Breast epithelium (tissue), 3 donors: Measurements from ENCODE around the gene KBTBD13.

ENCODE experiments used
- POLR2A ChIP-seq: fragments of 450-650 bp; IDR thresholded peaks from one replicate; pipeline ENCODE4 v1.6.1; 2016; ENCODE audit warnings: antibody characterized with exemption, mild to moderate bottlenecking, moderate library complexity
- TF ChIP-seq, protein P1 (sequence below), 3 donors: fragments of 450-650 bp; IDR thresholded peaks; one replicate each; pipeline ENCODE4 v1.5.1; 2016 to 2017; ENCODE audit warnings: antibody characterized with exemption in 3 of 3, mild to moderate bottlenecking in 3 of 3, moderate library complexity in 3 of 3

GRCh38 chr15:65106011-65106590 lies 29.6 kb downstream of the KBTBD13 start:
- TF ChIP-seq POLR2A, result no peak
- TF ChIP-seq, protein P1, sequence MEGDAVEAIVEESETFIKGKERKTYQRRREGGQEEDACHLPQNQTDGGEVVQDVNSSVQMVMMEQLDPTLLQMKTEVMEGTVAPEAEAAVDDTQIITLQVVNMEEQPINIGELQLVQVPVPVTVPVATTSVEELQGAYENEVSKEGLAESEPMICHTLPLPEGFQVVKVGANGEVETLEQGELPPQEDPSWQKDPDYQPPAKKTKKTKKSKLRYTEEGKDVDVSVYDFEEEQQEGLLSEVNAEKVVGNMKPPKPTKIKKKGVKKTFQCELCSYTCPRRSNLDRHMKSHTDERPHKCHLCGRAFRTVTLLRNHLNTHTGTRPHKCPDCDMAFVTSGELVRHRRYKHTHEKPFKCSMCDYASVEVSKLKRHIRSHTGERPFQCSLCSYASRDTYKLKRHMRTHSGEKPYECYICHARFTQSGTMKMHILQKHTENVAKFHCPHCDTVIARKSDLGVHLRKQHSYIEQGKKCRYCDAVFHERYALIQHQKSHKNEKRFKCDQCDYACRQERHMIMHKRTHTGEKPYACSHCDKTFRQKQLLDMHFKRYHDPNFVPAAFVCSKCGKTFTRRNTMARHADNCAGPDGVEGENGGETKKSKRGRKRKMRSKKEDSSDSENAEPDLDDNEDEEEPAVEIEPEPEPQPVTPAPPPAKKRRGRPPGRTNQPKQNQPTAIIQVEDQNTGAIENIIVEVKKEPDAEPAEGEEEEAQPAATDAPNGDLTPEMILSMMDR (IDR thresholded peaks at IDR 0.05), result no peak
